Astrocyte (in vitro differentiated cells and primary cell): Measurements from ENCODE around the gene CEP63. TPM values are rescaled to one million over a fixed set of nuclear protein-coding genes. Genes with fewer than 3 reads are reported as not detected.

Source experiments
- DNase-seq: peaks from one replicate; pipeline ENCODE4 v3.0.0-alpha.2; 2010; ENCODE audit warnings: low read depth
- FAIRE-seq: peaks from 2 replicates; lab custom pipeline; 2011; peaks lifted over from hg19 to GRCh38; lab: Jason Lieb, UNC
- H2AFZ ChIP-seq: 2 replicates; pipeline ENCODE4 v1.6.0; 2012; ENCODE audit warnings: low read depth, low read length, inconsistent platforms
- H3K27ac ChIP-seq: 2 replicates; pipeline ENCODE4 v1.5.1; 2011; ENCODE audit warnings: low read depth, low read length, inconsistent platforms
- H3K27me3 ChIP-seq: 2 replicates; pipeline ENCODE4 v1.6.0; 2011; ENCODE audit warnings: low read length, inconsistent platforms; ENCODE audit not compliant: insufficient read depth
- H3K36me3 ChIP-seq: 2 replicates; pipeline ENCODE4 v1.5.1; 2011; ENCODE audit warnings: low read length, inconsistent platforms; ENCODE audit not compliant: insufficient read depth
- H3K4me1 ChIP-seq: 2 replicates; pipeline ENCODE4 v1.5.1; 2011; ENCODE audit warnings: low read length, inconsistent platforms; ENCODE audit not compliant: insufficient read depth
- H3K4me2 ChIP-seq: 2 replicates; pipeline ENCODE4 v1.6.0; 2012; ENCODE audit warnings: low read length, inconsistent platforms
- H3K4me3 ChIP-seq: 2 replicates; pipeline ENCODE4 v1.5.1; 2011; ENCODE audit warnings: low read depth, mild to moderate bottlenecking, low read length, inconsistent platforms; ENCODE audit not compliant: insufficient read depth
- H3K79me2 ChIP-seq: 2 replicates; pipeline ENCODE4 v1.6.0; 2012; ENCODE audit warnings: mild to moderate bottlenecking, low read length, inconsistent platforms; ENCODE audit not compliant: insufficient read depth
- H3K9ac ChIP-seq: 2 replicates; pipeline ENCODE4 v1.6.0; 2012; ENCODE audit warnings: mild to moderate bottlenecking, low read length, inconsistent platforms
- H3K9me3 ChIP-seq: 2 replicates; pipeline ENCODE4 v1.5.1; 2012; ENCODE audit warnings: low read depth, mild to moderate bottlenecking, low read length, inconsistent platforms; ENCODE audit not compliant: insufficient read depth
- H4K20me1 ChIP-seq: 2 replicates; pipeline ENCODE4 v1.6.0; 2012; ENCODE audit warnings: low read length, inconsistent platforms; ENCODE audit not compliant: insufficient read depth
- H3K27ac Mint-ChIP-seq: one replicate; pipeline ENCODE4 v1.8.0; 2021; ENCODE audit warnings: mild to moderate bottlenecking, mixed read lengths; ENCODE audit not compliant: unreplicated experiment
- H3K27me3 Mint-ChIP-seq: one replicate; pipeline ENCODE4 v1.8.0; 2021; ENCODE audit warnings: low read depth, mixed read lengths; ENCODE audit not compliant: unreplicated experiment
- H3K36me3 Mint-ChIP-seq: one replicate; pipeline ENCODE4 v1.8.0; 2021; ENCODE audit warnings: low read depth, mixed read lengths; ENCODE audit not compliant: unreplicated experiment
- H3K4me1 Mint-ChIP-seq: one replicate; pipeline ENCODE4 v1.8.0; 2021; ENCODE audit warnings: low read depth, mixed read lengths; ENCODE audit not compliant: unreplicated experiment
- H3K4me3 Mint-ChIP-seq: one replicate; pipeline ENCODE4 v1.8.0; 2021; ENCODE audit warnings: mild to moderate bottlenecking, moderate library complexity, mixed read lengths; ENCODE audit not compliant: unreplicated experiment
- H3K9me3 Mint-ChIP-seq: one replicate; pipeline ENCODE4 v1.8.0; 2021; ENCODE audit warnings: mild to moderate bottlenecking, mixed read lengths; ENCODE audit not compliant: unreplicated experiment
- EZH2 ChIP-seq: IDR thresholded peaks from 2 replicates; pipeline ENCODE4 v1.6.1; 2012; ENCODE audit warnings: mild to moderate bottlenecking, low read length, inconsistent platforms; ENCODE audit not compliant: insufficient read depth
- total RNA-seq: library from RNA; stranded (reverse); gene quantifications from 2 replicates; pipeline ENCODE4 v1.2.1, GENCODE V29; 2021
- TF ChIP-seq, protein P1 (sequence below): IDR thresholded peaks from 2 replicates; pipeline ENCODE4 v1.5.1; 2011; ENCODE audit warnings: low read depth, mild to moderate bottlenecking, inconsistent platforms, low read length, moderate library complexity; ENCODE audit not compliant: insufficient read depth

The CEP63 gene
- total RNA-seq, 1 donor from 2014 or later: 21.3 TPM

DNA sequence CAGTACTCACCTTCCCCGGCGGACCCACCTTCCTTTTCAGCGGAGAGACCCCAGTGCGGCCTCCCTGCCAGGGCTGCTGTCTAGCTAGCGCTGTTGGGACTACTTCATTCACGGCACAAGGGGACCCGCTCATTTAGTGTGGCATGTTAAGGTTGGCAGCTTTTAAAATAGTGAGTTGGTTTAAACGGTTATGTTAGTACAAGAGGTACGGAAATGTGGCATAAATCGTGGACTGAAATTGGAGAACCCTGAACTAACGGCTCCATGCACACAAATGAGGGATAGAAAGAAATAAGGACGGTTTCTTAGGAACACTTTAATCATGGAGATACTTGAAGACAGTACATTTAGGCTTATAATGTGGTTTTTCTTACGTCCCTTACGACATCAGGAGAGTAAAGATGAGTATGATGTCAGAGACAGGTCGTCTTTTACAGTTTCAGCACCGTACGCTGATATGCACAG is 752 bp downstream of the CEP63 start:
- no peak for FAIRE-seq

DNA sequence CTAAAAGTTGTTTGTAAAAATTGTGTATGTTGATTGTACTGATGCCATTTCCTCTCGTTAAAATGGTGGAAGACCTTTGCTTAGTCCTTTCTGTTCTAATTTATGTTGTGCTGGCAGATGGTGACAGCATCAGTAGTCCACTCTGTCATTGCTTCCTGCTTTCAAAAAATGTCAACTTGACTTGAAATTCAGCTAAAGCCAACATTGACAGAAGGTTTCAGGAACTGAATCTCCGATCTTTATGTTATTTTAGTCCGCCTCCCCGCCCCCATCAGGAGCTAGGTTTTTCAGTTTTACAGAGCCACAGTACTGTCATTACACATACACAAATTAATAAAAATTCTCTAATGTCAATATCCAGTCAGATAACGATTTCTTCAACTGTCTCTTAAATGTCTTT is 1.5 kb downstream of the CEP63 start:
- H3K36me3 ChIP-seq: no peaks in the 10 kb centered on the region
- Mint-ChIP-seq H3K4me1 (peaks cover 31% of the 10 kb centered on the region), H3K9me3 (peaks cover 2% of the 10 kb centered on the region), H3K36me3 (peaks cover 2% of the 10 kb centered on the region), H3K4me3 (peak overlapping the region; percentile 96), H3K27me3 (no peaks in the 10 kb centered on the region), H3K27ac (peak overlapping the region; percentile 13)
- TF ChIP-seq, protein P1, sequence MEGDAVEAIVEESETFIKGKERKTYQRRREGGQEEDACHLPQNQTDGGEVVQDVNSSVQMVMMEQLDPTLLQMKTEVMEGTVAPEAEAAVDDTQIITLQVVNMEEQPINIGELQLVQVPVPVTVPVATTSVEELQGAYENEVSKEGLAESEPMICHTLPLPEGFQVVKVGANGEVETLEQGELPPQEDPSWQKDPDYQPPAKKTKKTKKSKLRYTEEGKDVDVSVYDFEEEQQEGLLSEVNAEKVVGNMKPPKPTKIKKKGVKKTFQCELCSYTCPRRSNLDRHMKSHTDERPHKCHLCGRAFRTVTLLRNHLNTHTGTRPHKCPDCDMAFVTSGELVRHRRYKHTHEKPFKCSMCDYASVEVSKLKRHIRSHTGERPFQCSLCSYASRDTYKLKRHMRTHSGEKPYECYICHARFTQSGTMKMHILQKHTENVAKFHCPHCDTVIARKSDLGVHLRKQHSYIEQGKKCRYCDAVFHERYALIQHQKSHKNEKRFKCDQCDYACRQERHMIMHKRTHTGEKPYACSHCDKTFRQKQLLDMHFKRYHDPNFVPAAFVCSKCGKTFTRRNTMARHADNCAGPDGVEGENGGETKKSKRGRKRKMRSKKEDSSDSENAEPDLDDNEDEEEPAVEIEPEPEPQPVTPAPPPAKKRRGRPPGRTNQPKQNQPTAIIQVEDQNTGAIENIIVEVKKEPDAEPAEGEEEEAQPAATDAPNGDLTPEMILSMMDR: no peak
- no peak for TF ChIP-seq EZH2
- peak overlapping the region; percentile 86 for H3K4me2 ChIP-seq
- H4K20me1 ChIP-seq: no peaks in the 10 kb centered on the region
- no peak overlapping the region for H2AFZ ChIP-seq
- no peaks in the 10 kb centered on the region for H3K9me3 ChIP-seq
- DNase-seq: no peak
- no peak for FAIRE-seq
- H3K79me2 ChIP-seq: peaks cover 68% of the 10 kb centered on the region
- H3K4me3 ChIP-seq: peak overlapping the region; percentile 27
- H3K27me3 ChIP-seq: no peaks in the 10 kb centered on the region
- H3K9ac ChIP-seq: peak overlapping the region; percentile 92
- H3K4me1 ChIP-seq: peaks cover 44% of the 10 kb centered on the region
- H3K27ac ChIP-seq: peak overlapping the region; percentile 53

More for the DNA sequence above, 752 bp downstream of the CEP63 start:
- peak overlapping the region; percentile 82 for H3K27ac Mint-ChIP-seq
- peak overlapping the region; percentile 96 for H3K4me3 Mint-ChIP-seq
- peaks cover 2% of the 10 kb centered on the region for H3K9me3 Mint-ChIP-seq
- DNase-seq: peak; percentile 41
- Histone ChIP-seq H3K4me3 (peak overlapping the region; percentile 77), H4K20me1 (no peaks in the 10 kb centered on the region), H3K4me1 (peaks cover 47% of the 10 kb centered on the region), H3K9me3 (no peaks in the 10 kb centered on the region), H2AFZ (peak overlapping the region; percentile 77), H3K27ac (peak overlapping the region; percentile 98), H3K79me2 (peaks cover 65% of the 10 kb centered on the region), H3K27me3 (no peaks in the 10 kb centered on the region), H3K9ac (peak overlapping the region; percentile 92), H3K36me3 (peaks cover under 1% of the 10 kb centered on the region), H3K4me2 (peak overlapping the region; percentile 86)
- peaks cover 32% of the 10 kb centered on the region for H3K4me1 Mint-ChIP-seq
- peaks cover 2% of the 10 kb centered on the region for H3K36me3 Mint-ChIP-seq
- TF ChIP-seq, protein P1: no peak
- TF ChIP-seq EZH2: no peak
- H3K27me3 Mint-ChIP-seq: no peaks in the 10 kb centered on the region

GRCh38 chr3:134494495-134494894 is 8.6 kb downstream of the CEP63 start:
- TF ChIP-seq, protein P1: no peak
- TF ChIP-seq EZH2: no peak
- Histone ChIP-seq H3K36me3 (peaks cover 2% of the 10 kb centered on the region), H3K4me2 (no peak overlapping the region), H3K79me2 (peaks cover 61% of the 10 kb centered on the region), H3K9ac (no peak overlapping the region), H3K4me1 (peaks cover 5% of the 10 kb centered on the region), H3K4me3 (no peak overlapping the region), H4K20me1 (peaks cover 7% of the 10 kb centered on the region), H2AFZ (no peak overlapping the region), H3K9me3 (no peaks in the 10 kb centered on the region), H3K27me3 (no peaks in the 10 kb centered on the region), H3K27ac (no peak overlapping the region)
- Mint-ChIP-seq H3K4me1 (peaks cover 12% of the 10 kb centered on the region), H3K9me3 (no peaks in the 10 kb centered on the region), H3K4me3 (no peak overlapping the region), H3K27me3 (no peaks in the 10 kb centered on the region), H3K36me3 (no peaks in the 10 kb centered on the region), H3K27ac (no peak overlapping the region)
- DNase-seq (no peak), FAIRE-seq (no peak)
